Ecto neural progenitor cell (in vitro differentiated cells): Measurements from ENCODE around the gene SLC22A8.
"Not testable (repeated sequence)": the region's sequence is repeated elsewhere in the genome, so short reads cannot be mapped to it uniquely, and the experiment has no call there.

ENCODE experiments used
- DNase-seq: peaks from one replicate; pipeline ENCODE4 v3.0.0-alpha.2; 2018; ENCODE audit warnings: low spot score

Gene SLC22A8

GRCh38 chr11:63015521-63016215, at the start of gene SLC22A8:
SLC22A8 (minus strand) TSS chr11:63015841; CDS start chr11:63014958, 883 bp downstream.
- DNase-seq = peak; percentile 66

- not testable (repeated sequence) for DNase-seq
Observed at GRCh38 chr11:63046203-63046602, 30.6 kb upstream of the SLC22A8 start.

- DNase-seq = no peak
Observed at GRCh38 chr11:63042596-63042995, 27.0 kb upstream of the SLC22A8 start.

- DNase-seq = no peak
Observed at GRCh38 chr11:63032457-63032856, 16.8 kb upstream of the SLC22A8 start.

DNA sequence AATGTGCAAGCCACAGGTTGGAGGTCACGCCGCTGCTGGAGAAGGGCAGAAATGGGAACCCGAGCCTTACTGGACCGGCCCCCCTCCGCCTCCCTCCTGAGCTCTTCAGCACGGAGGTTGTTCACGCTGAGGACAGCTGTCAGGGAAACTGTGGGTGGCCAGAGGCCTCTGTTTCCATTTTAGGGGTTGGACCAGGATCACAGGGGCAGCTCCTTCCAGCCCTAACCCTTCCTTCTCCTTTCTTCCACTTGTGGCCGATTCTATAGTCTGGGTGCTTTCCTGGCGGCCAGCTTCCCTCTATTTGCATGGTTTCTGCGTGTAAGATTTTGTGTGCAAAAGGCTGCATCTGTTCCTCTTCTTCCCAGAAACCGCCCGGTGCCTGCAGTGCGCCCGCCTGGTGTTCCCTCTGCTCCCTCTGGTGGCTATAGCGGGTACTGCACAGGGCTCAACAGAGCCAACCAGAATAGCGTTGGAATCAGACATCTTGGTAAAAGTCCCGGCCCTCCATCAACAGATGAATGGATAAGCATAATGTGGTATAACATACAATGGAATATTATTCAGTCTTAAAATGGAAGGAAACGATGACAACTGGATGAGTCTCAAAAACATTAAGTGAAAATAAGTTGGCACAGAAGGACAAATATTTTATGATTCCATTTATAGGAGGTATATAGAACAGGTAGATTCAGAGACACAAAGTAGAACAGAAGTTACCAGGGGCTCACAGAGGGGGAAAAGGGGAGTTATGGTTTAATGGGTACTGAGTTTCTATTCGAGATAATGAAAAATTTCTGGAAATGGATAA, 8.4 kb upstream of the SLC22A8 start:
- DNase-seq = peak; percentile 89

- DNase-seq = no peak
Observed at GRCh38 chr11:63023222-63023814, 7.7 kb upstream of the SLC22A8 start.

GRCh38 chr11:63022441-63022840, 6.8 kb upstream of the SLC22A8 start:
- no peak for DNase-seq

- DNase-seq = peak; percentile 66
Observed at GRCh38 chr11:63020671-63021291, 5.1 kb upstream of the SLC22A8 start.

GRCh38 chr11:63019506-63019905, 3.9 kb upstream of the SLC22A8 start:
- no peak for DNase-seq

DNA sequence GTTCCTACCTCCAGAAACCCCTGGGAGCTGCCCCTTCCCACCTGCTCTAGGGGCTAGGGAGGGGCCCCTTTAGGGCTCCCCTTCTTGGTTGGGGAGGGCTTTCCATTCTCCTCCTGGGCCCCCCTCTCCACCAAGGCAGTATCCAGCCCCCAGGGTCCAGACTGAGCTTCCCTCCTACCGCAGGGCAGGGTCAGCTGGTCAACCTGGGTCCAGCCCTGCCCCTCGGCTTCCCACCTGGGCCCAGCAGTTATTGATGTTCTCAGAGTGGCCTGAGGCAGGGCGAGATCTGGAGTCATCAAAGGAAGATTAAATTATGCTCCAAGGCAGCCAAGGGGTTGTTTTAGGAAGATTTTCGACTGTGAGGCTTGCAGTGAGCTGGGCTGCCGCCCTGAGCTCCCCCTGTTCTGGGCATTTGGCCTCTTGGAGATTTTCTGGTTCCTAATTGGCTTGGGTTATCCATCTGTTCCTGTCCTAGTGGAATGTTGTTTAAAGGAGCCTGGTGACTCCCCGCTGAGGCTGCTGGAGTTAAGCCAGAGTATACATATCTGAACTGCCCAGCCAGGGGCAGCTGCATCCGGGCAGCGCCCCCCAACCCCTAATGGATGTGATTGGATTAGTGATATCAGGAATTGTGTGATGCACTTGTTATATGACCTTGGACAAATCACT, 1.8 kb upstream of the SLC22A8 start:
- DNase-seq = no peak

DNA sequence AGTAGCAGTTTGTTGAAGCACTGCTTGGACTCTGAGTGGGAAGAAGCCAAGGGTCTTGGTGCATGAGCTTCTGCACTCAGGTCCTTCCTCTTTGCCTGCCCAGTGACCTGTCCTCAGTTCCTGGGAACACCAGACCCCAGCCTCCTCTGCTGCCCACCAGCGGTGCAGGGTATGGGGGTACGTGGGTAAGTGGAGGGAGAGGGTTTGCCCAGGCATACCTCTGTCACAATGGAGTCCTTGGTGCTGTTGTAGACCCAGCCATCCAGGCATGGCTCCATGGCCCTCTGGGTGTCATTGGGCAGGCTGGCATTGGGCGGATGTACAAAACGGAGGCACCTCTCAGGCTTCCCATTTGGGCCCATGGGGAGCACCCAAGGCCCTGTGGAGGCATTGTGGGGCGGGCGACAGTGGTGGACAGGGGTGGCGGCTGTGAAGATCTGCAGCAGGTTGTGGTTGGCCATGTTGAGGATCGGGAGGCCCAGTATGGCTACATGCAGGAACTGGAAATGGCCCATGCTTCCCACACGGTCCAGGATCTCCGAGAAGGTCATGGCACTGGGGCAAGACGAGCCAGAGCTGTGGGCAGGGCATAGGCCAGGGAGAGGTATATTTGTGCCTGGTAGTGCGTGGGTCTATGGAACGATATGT, 1.1 kb downstream of the SLC22A8 start:
- DNase-seq = no peak

- DNase-seq = no peak
Observed at GRCh38 chr11:63012839-63013238, 2.8 kb downstream of the SLC22A8 start.

- no peak for DNase-seq
Observed at GRCh38 chr11:63012430-63012829, 3.2 kb downstream of the SLC22A8 start.

GRCh38 chr11:63010934-63011439, 4.7 kb downstream of the SLC22A8 start:
- no peak for DNase-seq

DNA sequence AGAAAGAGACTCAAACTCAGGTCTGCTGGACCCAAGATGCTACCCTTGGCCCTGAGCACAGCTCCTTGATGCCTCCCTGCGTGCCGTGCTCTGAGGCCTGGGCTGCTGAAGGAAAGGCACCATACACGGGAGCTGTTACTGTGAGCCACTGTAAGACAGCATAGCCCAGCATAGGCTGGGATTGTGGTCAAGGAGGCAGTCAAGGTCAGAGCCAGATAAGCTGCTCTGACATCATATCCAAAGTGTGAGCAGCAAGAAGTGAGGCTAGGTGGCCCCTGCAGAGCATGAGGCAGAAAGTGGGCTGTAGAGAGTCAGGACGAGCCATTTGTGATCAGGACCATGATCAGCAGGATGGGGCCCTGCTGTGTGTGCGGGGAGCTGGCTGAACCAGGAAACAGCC, 7.7 kb downstream of the SLC22A8 start:
- no peak for DNase-seq

- no peak for DNase-seq
Observed at GRCh38 chr11:63001456-63001855, 14.2 kb downstream of the SLC22A8 start.

DNA sequence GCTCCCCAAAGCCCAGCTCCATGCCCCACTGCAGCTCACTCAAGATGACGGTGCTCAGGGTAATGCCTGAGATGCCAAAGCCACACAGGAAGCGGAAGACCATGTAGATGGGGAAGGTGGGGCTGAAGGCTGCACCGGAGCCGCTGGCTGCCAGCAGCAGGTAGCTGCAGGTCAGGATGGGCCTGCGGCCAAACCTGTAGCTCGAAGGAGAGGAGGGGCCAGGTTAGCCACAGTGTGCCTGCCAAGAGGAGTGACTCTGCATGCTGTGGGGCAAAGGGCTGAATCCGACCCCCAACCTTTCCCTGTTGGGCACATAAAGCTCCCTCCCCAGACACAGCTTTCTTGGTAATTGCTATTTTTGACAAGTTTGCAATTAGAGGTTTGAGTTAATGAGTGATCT, 16.0 kb downstream of the SLC22A8 start:
- DNase-seq = no peak

GRCh38 chr11:62999156-62999555, 16.5 kb downstream of the SLC22A8 start:
- no peak for DNase-seq

GRCh38 chr11:62996271-62996670, 19.4 kb downstream of the SLC22A8 start:
- no peak for DNase-seq

- no peak for DNase-seq
Observed at GRCh38 chr11:62994775-62995174, 20.9 kb downstream of the SLC22A8 start.

DNA sequence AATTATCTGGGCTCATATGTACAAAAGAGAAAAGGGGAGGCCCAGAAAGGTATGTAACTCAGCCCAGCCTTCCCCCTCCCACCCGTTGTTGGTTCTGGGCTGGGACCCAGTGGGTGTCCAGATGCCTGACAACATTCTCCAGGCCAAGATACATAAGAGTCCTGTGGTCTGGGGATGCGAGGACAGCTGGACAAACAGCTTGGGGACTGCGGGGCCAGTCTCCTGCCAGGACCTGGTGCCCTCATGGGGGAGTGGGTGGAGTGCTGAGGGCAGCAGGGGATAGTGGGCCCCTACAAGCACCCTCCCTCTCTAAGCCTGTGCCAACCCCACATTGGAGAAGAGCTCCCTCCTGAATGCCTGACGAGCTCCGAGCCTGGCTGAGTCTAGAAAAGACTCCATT, 27.4 kb downstream of the SLC22A8 start:
- no peak for DNase-seq
